GM18870 (cell line): ENCODE data around the gene GPR39.

Experiments
- ATAC-seq: cut with Tn5 transposase; IDR thresholded peaks from one replicate; pipeline ENCODE4 v1.9.1; 2021; ENCODE audit warnings: moderate library complexity; ENCODE audit not compliant: unreplicated experiment

The GPR39 gene

DNA sequence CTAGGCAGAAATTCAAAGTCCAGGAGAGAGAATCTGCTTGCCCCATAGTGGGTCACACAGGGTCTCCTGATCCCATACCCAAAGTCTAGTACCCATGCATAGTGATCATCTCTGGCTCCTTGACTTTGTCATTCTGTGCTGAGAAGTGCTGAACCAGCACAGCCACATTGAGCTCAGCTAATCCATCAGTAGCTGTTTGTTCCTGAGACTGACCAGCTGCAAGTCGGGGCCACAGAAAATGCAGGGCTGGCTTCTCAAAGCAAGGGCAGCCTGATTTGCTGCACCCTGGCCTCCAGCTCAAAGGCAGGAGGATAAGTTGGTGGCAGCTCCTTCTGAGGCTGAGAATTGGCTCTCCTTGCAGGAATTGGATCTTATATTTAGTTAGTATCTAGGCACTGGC lies 181.2 kb downstream of the GPR39 start:
- ATAC-seq = no peak

DNA sequence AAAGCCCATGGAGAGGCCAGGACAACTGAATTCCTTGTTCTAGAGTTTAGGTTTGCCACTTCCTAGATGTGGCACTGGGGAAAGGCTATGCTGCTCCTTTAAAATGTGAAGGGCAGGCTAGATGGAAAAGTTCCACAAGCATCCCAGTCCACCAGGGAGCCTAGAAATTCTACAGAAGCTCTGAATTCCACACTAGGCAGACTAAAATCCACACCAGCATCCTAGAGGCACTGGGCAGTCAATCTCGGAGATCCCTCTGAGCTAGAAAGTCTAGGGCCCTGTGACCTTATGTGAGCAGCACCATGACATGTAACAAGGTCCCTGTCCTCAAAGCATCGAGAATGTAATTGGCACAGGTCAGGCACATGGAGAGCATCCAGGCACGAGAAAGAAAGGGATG lies 181.9 kb downstream of the GPR39 start:
- ATAC-seq = no peak

DNA sequence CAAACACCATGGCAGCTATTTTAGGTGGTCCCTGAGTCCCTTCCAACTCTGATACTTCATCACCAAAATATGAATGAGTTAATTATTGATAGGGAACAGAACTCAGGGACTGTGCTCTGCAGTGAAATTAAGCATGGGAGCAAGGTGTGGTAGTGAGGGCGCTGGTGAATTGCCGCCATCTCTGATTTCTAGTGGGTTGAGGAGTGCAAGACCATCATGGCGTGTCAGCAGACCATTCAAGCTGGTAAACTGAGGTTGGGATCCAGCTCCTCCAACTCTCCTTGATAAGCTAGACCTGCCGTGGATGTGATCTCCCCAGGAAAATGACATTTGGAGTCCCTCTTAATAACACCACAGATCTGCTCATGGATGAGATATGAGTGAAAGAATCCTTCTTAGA lies 183.0 kb downstream of the GPR39 start:
- ATAC-seq = no peak

DNA sequence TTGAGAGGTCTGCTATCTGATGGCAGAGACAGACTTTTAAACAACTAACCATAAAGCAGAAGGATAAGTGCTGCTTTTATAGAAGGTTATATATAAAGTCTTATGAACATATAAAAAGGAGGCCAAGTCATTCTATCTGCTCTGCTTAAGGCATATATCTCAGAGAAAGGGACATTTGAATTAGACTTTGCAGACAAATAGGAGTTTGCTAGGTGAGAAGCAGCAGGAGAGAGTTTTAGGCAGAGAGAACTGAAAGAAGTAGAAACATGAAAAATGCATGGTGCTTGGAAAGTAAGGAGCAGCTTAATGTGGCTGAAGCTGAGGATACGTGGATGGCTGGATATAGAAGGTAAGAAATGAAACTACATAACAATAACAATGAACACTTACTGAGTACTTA lies 188.0 kb downstream of the GPR39 start:
- no peak for ATAC-seq

DNA sequence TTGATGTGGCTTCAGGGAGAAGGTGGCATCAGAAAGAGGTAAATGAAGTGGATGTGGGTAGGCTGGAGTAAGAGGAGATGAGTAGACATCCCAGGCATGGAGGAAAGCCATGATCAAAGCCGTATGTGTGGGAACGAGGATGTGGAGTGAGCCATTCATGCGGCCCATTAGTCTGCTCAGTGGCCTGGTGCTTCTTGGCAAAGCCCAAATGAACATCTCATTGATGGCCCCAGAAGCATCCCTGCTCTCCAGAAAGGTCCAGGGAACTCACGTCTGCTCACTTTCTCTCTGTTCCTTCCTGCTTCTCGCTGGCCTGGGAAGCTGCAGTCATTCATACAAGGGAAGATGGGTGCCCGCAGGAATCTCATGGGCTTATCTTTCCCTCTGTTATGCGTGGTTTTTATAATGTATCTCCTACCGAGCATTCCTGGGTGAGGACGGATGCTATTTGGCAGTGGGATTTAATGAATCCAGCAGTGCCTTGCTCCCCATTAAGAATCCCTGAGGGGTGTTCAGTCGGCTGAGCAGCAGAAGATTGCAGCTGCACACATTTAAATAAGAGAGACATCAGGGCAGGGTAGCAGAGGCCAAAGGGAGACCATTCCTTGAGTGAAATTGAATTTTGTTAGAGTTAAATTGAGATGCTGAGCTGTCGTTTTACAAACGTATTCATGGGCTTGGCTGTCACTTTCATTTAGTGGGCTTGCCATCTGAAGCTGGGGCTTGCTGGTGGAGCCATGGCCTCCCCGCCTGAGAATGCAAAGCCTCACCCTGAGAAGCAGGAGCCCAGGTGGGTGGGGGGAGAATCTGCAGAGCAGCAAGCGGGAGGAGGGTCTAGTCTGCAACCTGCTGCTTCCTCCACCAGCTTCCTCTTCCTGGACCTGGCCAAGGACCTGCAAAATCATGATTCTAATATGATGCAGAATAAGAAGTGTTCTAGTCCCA lies 188.9 kb downstream of the GPR39 start:
- ATAC-seq = no peak

DNA sequence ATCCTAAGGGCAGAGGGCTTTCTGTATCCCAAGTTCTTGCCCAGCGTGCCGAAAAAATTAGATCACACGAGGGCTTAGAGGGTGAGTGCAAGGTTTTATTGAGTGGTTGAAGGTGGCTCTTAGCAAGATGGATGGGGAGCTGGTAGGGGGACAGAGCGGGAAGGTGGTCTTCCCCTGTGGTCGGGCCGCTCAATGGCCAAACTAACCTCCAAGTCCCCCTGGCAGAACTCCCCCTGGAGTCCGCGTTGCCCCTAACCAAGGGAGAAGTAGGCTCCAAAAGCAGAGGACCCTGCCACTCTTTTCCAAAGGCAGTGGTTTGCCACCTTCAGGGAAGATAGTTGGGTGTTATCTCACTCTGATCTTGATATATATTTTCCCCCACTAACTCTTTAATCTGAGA lies 190.0 kb downstream of the GPR39 start:
- ATAC-seq = no peak

DNA sequence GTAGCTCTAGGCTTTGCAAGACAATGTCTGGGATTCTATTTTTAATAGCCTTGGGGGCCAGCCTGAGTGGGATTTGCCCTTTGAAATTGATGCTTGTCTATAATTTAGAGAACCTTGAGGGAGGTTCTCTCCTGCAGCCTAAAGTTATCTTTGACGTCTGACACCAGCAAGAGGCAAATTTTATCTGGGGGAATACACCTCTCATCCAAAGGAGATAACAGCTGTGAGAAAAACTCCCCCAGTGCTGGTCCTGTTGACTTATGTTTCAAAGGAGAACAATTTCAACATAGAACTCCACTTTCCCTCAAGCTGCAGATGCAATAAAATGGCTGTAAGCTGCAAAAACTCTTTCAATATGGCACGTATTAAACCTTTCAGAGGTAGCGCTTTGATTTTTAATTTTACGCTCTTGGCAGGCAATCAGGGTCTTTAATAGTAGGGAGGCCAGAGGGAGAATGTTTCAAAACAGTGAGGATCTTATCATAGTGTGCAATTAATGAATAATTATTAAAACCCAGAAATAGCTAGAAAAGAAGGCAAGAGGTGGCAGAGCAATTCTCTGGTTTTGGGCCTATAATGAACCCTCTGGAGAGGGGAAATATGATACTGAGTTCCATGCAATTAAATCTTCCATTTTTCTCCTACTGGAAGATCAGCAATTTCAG lies 191.0 kb downstream of the GPR39 start:
- no peak for ATAC-seq

DNA sequence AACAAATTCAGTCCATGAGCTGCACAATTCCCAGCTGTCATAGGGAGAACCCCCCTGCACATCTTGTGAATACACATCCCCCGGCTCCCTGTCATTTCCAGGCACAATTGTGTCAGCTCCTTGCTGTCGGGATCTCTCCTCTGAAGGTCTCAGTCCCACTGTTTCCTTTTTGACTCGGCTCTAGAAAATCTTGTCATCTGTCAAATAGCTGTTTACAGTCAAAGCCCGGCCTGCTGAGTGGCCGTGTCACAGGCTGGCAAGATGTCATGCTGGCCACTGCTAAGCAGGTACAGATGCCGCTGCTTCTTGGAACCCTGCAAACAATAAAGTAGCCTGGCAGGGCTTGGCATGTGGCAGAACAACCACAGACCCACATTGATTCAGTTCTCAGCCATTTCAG lies 191.7 kb downstream of the GPR39 start:
- ATAC-seq = no peak

DNA sequence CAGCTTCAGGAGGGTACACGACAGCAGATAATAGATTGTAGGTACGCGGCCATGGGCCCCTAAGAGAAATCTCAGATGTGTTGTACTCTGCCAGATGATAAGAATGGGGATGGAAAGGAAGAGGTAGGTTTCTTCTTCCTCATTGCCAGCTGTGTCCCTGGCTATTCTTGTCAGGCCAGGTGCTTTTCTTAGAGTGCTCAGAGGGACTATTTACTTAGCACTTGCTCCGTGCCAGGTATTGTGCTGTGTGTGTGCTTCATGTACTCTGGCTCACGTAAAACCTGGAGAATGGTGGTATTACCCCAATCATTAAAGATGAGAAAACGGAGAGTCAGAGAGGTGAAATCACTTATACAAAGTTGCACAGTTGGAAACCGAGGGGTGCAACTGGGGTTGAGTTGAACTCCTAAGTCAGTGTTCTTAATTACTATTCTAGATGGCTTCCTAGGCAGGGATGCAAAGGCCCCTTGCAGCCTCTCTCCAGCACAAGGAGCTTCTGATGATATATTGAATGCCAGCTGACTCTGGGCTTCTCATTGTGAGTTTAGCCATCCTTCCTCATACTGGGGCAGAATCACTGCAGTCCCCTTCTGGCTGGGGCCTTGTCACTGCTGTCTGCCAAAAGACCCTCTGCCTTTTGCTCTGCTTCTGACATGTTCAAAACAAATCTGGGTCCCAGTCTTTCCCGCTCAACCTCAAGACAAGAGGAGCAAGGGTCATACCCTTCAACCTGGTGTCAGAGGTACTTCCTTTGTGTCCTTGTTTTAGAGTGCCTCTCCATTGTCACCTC lies 192.7 kb downstream of the GPR39 start:
- no peak for ATAC-seq

DNA sequence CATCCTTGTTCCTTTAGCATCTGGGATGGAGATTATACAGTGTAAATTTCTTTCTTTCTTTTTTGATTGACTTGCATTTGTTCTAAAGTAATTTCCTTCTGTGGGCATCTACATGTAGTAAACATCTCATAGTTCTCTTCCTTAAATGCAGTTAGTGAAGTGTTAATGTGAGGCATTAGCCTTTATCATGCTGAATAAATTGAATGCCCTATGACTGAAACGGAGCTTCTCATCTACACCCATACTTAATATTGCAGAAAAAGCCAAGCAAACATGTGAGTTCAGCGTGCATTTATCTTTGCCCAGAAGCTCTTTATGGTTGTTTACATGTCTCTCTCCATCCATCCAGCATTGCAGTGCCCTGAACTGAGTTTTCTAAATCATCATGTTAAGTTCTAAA lies 195.1 kb downstream of the GPR39 start:
- no peak for ATAC-seq

DNA sequence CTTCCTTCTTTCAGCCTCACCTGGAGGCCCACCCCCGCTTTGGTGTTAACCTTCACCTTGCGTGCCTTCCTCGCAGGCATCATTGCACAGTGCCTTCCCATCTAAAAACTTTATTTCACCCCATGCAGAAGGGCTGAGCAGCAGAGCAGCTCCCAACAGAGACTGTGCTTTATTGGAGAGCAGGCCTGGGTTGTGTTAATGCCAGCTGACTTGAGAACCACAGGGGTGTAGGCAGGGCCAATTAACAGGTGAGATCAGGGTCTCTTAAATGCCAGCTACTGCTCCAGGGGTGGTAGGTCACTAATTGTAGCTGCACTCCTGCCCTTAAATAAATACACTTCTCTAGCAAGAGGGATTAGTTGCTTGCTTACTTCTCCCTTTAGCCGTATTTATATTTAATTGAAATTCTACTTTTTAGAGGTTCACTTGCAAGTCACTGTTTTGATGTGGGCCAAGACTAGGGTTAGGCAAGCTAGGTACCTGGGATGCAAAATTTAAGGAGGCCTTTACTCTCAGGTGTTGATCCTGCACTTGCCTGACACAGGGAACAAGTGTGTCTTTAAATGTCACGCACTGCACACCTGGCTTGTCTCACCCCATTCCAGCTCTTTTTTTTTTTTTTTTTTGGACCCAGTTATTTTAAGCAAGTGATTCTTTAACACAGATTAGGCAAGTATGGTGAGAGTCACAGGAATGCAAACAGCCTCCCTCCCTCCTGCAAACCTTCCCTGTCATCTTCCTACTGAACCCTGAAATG lies 198.9 kb downstream of the GPR39 start:
- no peak for ATAC-seq

DNA sequence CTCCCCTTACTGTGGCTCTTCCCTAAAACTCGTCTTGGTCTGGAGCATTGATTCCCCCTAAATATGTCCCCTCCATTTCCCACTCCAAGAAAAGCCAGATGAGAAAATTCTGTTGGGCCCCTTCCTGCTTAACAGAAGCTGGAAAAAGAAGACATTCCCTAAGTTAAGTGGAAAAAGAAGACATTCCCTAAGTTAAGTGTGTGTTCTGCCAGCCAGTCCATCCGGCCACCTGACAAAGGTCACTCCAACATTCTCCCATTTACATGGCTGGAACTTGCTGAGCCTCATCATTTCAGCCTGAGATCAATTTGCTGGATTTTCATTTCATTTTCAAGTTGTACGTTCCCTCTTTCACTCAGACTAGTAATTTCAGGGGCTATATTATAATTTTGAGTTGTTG lies 201.4 kb downstream of the GPR39 start:
- no peak for ATAC-seq

DNA sequence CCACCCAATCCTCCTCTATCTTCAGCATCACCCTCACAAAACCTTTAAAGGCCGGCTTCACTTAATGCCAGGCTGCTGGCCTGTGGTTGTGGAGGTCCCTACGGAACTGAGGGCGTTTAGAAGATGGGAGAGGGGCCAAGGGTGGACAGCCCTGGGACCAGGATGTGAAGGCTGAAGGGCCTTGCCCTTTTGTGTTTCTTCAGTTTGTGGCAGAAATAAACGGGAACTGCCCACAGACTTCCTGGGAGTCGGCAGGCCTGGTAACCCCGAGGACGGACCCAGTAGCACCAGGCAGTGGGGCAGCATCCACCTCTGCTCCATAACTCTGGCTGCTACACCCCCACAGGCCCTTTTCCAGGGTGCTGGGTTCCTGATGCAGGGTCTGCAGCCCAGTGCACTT lies 202.1 kb downstream of the GPR39 start:
- no peak for ATAC-seq

DNA sequence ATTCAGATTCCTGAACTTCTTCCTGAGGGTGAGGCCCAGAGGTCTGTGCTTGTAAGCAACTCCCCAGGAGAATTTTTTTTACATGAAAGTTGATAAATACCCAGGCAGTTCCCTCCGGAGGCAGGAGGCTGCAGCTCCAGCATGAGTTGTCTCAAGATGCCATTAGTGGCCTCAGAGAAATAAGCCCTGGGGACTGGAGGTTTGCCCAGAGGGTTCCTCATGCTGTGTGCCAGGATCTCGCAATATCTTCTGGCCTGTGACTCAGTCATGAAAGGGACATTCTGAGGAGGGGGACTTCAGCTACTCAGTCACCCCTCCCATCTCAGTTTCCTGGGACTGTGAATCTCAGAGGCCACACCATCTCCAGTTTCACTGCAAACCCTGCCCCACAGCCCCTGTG lies 203.5 kb downstream of the GPR39 start:
- ATAC-seq = no peak

DNA sequence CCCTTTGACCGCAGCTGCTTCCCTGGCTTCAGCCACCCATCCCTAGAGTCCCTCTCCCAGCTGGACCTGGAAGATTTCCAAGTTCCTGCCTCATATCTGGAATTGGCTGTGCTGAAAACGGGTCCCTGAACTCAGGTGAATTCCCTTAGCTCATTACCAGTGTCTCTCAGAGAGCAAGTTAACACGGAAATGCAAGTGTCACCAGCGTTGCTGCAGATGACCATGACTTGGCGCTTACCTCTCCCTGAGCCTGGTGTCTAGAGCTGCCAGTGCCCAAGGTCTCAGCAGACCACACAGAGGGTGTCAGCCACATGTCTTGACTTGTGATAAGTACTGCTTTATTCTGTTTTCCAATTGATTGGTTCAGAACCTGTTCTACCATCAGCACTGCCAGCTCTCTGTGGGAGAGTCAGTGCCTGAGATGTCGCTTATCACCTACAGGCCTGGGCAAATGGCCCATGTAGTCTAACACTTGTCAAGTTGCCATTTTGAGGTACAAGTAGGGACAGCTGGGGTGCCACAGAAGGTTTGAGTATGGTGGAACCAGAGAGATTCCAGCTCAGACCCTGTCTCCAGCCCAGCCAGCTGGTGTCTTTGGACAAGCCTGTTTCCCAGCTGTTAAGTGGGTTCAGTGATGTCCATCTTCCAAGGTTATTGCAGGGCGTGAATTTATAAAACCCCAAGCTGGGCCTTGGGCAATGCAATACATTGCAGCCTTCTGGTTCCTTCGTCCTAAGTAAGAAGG lies 204.7 kb downstream of the GPR39 start:
- no peak for ATAC-seq

DNA sequence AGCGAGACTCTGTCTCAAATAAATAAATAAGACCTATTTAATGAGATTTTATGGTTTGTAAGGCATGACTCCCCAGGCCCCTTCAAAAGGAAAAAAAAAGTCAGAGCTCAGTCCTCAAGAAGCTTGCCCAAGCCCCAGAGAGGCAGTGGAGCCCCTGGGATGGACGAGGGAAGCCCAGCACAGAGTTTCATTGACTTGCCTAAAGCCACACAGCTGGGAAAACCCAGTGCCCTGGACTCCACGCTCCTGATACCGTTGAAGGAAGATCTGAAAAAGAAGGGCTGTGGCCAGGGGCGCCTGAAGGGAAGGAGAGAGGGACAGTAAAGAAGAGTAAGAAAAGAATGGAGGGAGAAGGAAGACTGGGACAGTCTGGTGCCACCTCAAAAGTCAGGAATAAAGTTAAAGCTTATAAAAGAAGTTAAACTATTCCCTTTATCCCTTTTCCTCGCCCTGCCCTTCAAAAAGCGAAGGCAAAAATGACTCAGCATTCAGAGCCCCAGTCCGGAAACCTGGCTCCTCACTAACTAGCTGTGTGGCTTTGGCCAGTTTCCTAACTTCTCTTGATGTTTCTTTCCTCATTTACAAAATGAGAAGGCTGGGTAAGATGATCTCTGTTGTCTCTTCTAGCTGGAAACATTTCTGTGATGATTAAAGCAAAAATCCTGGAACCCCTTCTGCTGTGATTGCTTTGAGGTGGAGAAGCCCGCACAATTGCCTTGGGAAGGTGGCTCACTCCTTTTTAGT lies 206.7 kb downstream of the GPR39 start:
- ATAC-seq = no peak

DNA sequence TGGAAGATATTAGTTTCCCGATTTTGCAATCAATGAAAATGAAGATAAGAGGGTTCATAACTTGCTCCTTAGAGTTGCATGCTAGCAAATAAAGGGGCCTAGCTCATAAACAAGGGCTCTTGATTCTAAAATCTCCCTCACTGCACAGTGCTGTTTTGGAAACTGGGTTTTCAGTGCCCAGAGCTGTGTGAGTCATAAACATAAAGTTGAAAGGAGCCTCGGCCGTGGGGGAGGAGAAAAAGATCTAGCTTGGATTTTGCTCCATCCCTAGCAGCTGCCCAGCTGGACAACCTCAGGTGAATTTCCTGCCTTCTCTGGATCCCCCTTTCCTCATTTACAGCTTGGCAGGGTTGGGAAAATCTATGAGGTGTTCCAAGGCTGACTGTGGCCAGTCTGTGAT lies 210.9 kb downstream of the GPR39 start:
- no peak for ATAC-seq

DNA sequence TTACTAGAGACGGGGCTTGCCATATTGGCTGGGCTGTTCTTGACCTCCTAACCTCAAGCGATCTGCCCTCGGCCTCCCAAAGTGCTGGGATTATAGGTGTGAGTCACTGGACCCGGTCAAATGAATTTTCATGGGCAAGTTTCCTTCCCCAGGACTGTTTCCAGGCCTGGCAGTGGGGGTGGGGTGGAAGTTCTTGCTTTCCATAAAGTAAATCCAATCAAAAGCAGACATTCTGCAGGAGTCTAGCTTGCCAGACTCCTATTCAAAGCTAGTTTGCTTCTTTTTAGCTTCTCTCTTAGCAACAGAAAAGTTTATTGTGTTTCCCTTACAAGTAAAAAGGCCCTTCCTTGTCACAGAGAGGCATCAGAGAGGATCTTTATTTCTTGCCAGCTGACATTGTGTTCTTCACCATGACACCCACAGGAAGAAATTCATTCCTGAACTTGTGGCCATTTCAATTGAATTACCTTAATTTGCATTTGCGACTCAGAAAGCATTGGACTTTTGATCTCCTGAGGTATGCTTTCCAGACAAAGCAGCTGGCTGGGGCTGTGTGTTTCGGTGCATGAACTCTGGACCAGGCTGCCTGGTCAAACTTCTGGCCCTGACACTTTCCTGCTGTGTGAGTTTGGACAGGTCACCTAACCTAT lies 215.5 kb downstream of the GPR39 start:
- no peak for ATAC-seq

DNA sequence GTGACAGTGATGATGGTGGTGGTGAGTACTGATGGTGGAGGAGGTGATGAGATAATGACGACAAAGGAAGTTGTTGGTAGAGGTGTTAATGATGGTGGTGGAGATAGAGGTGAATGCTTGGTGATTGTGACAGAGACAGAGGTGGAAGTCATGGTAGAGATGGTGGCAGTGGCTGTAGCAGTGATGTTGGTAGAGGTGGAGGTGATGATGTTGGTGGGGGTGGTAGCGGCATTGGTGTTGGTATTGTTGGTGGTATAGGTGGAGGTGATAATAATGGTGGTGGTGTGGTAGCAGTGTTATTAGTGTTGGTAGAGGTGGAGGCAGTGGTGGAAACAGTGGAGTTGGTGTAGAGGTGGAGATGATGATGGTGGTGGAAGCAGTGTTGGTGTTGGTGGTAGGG lies 217.0 kb downstream of the GPR39 start:
- ATAC-seq = no peak
